Tibial nerve (tissue), 4 donors: ENCODE data around the gene POLH. TPM values are rescaled to one million over a fixed set of nuclear protein-coding genes. Genes with fewer than 3 reads are reported as not detected.
A peak's percentile ranks its signal among the peaks of the same experiment; 100 is the strongest.
"Not testable (repeated sequence)": the region's sequence is repeated elsewhere in the genome, so short reads cannot be mapped to it uniquely, and the experiment has no call there.

Experiments used
- DNase-seq, 2 donors: peaks; one replicate each; pipeline ENCODE4 v3.0.0-alpha.2; 2019; ENCODE audit warnings: low spot score in 2 of 2
- H3K27ac ChIP-seq, 4 donors: fragments of 200-600 bp; sonication (generic) in 3 of 4; one replicate each; pipeline ENCODE4 v1.5.1; 2017 to 2019; ENCODE audit warnings: mild to moderate bottlenecking in 1 of 4
- H3K27me3 ChIP-seq, 2 donors: fragments of 200-600 bp; sonication (generic) in 1 of 2; one replicate each; pipeline versions ENCODE4 v1.5.1 to v1.6.0; 2017 to 2019
- H3K36me3 ChIP-seq, 3 donors: fragments of 200-600 bp; sonication (generic); one replicate each; pipeline ENCODE4 v1.5.1; 2018 to 2019
- H3K4me1 ChIP-seq, 4 donors: fragments of 200-600 bp; sonication (generic) in 3 of 4; one replicate each; pipeline ENCODE4 v1.5.1; 2017 to 2019
- H3K4me3 ChIP-seq, 4 donors: fragments of 200-600 bp; sonication (generic) in 3 of 4; one replicate each; pipeline ENCODE4 v1.5.1; 2017 to 2019; ENCODE audit warnings: mild to moderate bottlenecking in 1 of 4, moderate library complexity in 1 of 4
- H3K9me3 ChIP-seq, 4 donors: fragments of 200-600 bp; sonication (generic) in 3 of 4; one replicate each; pipeline ENCODE4 v1.5.1; 2017 to 2019
- CTCF ChIP-seq, 5 experiments: fragments of 200-600 bp in 3 of 5; fragments of 450-650 bp in 2 of 5; sonication (generic) in 3 of 5; IDR thresholded peaks; one replicate each; pipeline ENCODE4 v1.5.1; 2016 to 2019; ENCODE audit warnings: antibody characterized with exemption in 5 of 5, mild to moderate bottlenecking in 3 of 5, moderate library complexity in 2 of 5
- EP300 ChIP-seq, 2 donors: sonication (generic); formaldehyde crosslinking; IDR thresholded peaks; one replicate each; pipeline ENCODE4 v1.6.1; 2017; ENCODE audit warnings: antibody characterized with exemption in 2 of 2, mild to moderate bottlenecking in 1 of 2
- POLR2A ChIP-seq, 2 donors: fragments of 450-650 bp; IDR thresholded peaks; one replicate each; pipeline ENCODE4 v1.6.1; 2017; ENCODE audit warnings: antibody characterized with exemption in 2 of 2, mild to moderate bottlenecking in 2 of 2, moderate library complexity in 2 of 2
- WGBS, 2 donors: methylation state at CpG; one replicate each; pipeline ENCODE4 v1.1.5; 2018; 5-methylcytosine and 5-hydroxymethylcytosine counted together
- total RNA-seq, 4 donors: library from RNA; depleted of rRNA; stranded (reverse); fragments of >200 nt; gene quantifications; one replicate each; pipeline ENCODE4 v1.1.0, GENCODE V29; 2016

The POLH gene
- total RNA-seq, 4 donors from 2014 or later = 6.0 to 9.2 (median 8.5) TPM

- H3K27me3 ChIP-seq = no peaks in the 10 kb centered on the region
- peak within 1 kb of the TSS in 3 of 4 donors; percentile 38 to 74 (median 72) for H3K27ac ChIP-seq
- H3K9me3 ChIP-seq = no peaks in the 10 kb centered on the region
- peaks cover 0 to 28% (median 16%) of the 10 kb centered on the region in 3 donors for H3K36me3 ChIP-seq
- 6 to 8% methylated on average over 36 to 46 of the region's 52 CpGs for WGBS, 2 donors
- TF ChIP-seq POLR2A (IDR thresholded peaks at IDR 0.05) (no peak), CTCF (IDR thresholded peaks at IDR 0.05) (no peak), EP300 (IDR thresholded peaks at IDR 0.05) (no peak)
- DNase-seq = peak in 1 of 2 donors; percentile 42
- peak within 1 kb of the TSS; percentile 34 to 61 (median 55) for H3K4me3 ChIP-seq
- peaks cover 0 to 13% (median 5%) of the 10 kb centered on the region in 4 donors for H3K4me1 ChIP-seq
Observed at GRCh38 chr6:43644940-43645612, 69.1 kb downstream of the POLH start, which contains the start of gene RSPH9. Gene RSPH9, plus strand, starts transcription at chr6:43645036. Its CDS starts 63 bp downstream, at chr6:43645099.

- H3K36me3 ChIP-seq = peaks cover 0 to 23% (median 11%) of the 10 kb centered on the region in 3 donors
- peaks cover 0 to 13% (median 5%) of the 10 kb centered on the region in 4 donors for H3K4me1 ChIP-seq
- TF ChIP-seq CTCF (IDR thresholded peaks at IDR 0.05) (no peak), POLR2A (IDR thresholded peaks at IDR 0.05) (no peak), EP300 (IDR thresholded peaks at IDR 0.05) (no peak)
- no peaks in the 10 kb centered on the region for H3K27me3 ChIP-seq
- H3K4me3 ChIP-seq = peak overlapping the region; percentile 34 to 61 (median 55)
- peak overlapping the region in 1 of 4 donors; percentile 74 for H3K27ac ChIP-seq
- no peak for DNase-seq
- WGBS, 2 donors = 14% methylated on average over 9 of the region's 9 CpGs
- no peaks in the 10 kb centered on the region for H3K9me3 ChIP-seq
Observed at GRCh38 chr6:43645613-43645964, 69.6 kb downstream of the POLH start.

GRCh38 chr6:43647613-43648012 lies 71.6 kb downstream of the POLH start:
- peaks cover 0 to 4% (median 0%) of the 10 kb centered on the region in 3 donors for H3K36me3 ChIP-seq
- no peak for DNase-seq
- H3K27me3 ChIP-seq = no peaks in the 10 kb centered on the region
- WGBS, 2 donors = 90 to 94% methylated on average over 3 of the region's 3 CpGs
- H3K9me3 ChIP-seq = no peaks in the 10 kb centered on the region
- TF ChIP-seq EP300 (IDR thresholded peaks at IDR 0.05) = no peak
- TF ChIP-seq POLR2A (IDR thresholded peaks at IDR 0.05) = no peak
- no peak for TF ChIP-seq CTCF (IDR thresholded peaks at IDR 0.05)
- H3K27ac ChIP-seq = no peak overlapping the region
- H3K4me3 ChIP-seq = no peak overlapping the region
- H3K4me1 ChIP-seq = peaks cover 0 to 13% (median 5%) of the 10 kb centered on the region in 4 donors

- H3K36me3 ChIP-seq = no peaks in the 10 kb centered on the region
- peaks cover 0 to 13% (median 5%) of the 10 kb centered on the region in 4 donors for H3K4me1 ChIP-seq
- no peak overlapping the region for H3K4me3 ChIP-seq
- no peaks in the 10 kb centered on the region for H3K9me3 ChIP-seq
- 89 to 98% methylated on average over 2 of the region's 2 CpGs for WGBS, 2 donors
- no peak overlapping the region for H3K27ac ChIP-seq
- H3K27me3 ChIP-seq = no peaks in the 10 kb centered on the region
- no peak for TF ChIP-seq EP300 (IDR thresholded peaks at IDR 0.05)
- no peak for TF ChIP-seq POLR2A (IDR thresholded peaks at IDR 0.05)
- no peak for TF ChIP-seq CTCF (IDR thresholded peaks at IDR 0.05)
- DNase-seq = no peak
Observed at GRCh38 chr6:43648248-43648647, 72.3 kb downstream of the POLH start.

GRCh38 chr6:43652822-43653221 lies 76.8 kb downstream of the POLH start:
- not testable (repeated sequence) for H3K36me3 ChIP-seq, H3K27ac ChIP-seq, H3K27me3 ChIP-seq, H3K4me3 ChIP-seq, H3K4me1 ChIP-seq, H3K9me3 ChIP-seq, DNase-seq
- 93 to 98% methylated on average over 2 of the region's 2 CpGs for whole genome bisulfite sequencing, 2 donors
